IMR-90 (cell line): Measurements from ENCODE around the gene APOB. TPM values are rescaled to one million over a fixed set of nuclear protein-coding genes. Genes with fewer than 3 reads are reported as not detected.

Experiments used
- ATAC-seq: fragments of 200-7000 bp; cut with Tn5 transposase; 2 replicates; pipeline ENCODE4 v1.9.1; 2020; ENCODE audit warnings: low read depth, mild to moderate bottlenecking, moderate library complexity
- BruUV-seq: library from RNA; stranded (reverse); fragments of 400-500 nt; replicated peaks from 2 replicates; lab custom pipeline; 2021; lab: Mats Ljungman, UMichigan
- CTCF ChIA-PET: fragments of 300-600 bp; formaldehyde crosslinking; extraction: SDS; loops from one replicate; lab custom pipeline; 2021; ENCODE audit warnings: antibody characterized with exemption; lab: Yijun Ruan, JAX
- POLR2A ChIA-PET: fragments of 300-600 bp; sonication (Branson Sonifier 250); formaldehyde crosslinking; loops from one replicate; lab custom pipeline; 2022; ENCODE audit warnings: antibody characterized with exemption; ENCODE audit not compliant: unreplicated experiment; lab: Charles Lee
- DNase-seq: peaks from one replicate; pipeline ENCODE4 v3.0.0; 2013
- H2AFZ ChIP-seq: replicated peaks from 2 replicates; pipeline ENCODE3; 2013; ENCODE audit warnings: low read length, mild to moderate bottlenecking; ENCODE audit not compliant: poor library complexity
- H2AK5ac ChIP-seq: 2 replicates; pipeline ENCODE4 v1.6.1; 2013; ENCODE audit warnings: low read depth, low read length, inconsistent platforms
- H2AK9ac ChIP-seq: replicated peaks from 2 replicates; pipeline ENCODE3; 2013; ENCODE audit warnings: mild to moderate bottlenecking, low read depth, low read length, moderate library complexity; ENCODE audit not compliant: poor library complexity
- H2BK120ac ChIP-seq: 2 replicates; pipeline ENCODE4 v1.6.1; 2013; ENCODE audit warnings: low read depth, low read length, inconsistent platforms
- H2BK15ac ChIP-seq: 3 replicates; pipeline ENCODE4 v1.6.1; 2013; ENCODE audit warnings: low read depth, low read length, inconsistent platforms
- H2BK20ac ChIP-seq: 2 replicates; pipeline ENCODE4 v1.6.1; 2013; ENCODE audit warnings: low read depth, mild to moderate bottlenecking, inconsistent platforms, low read length, moderate library complexity
- H2BK5ac ChIP-seq: 2 replicates; pipeline ENCODE4 v1.6.1; 2013; ENCODE audit warnings: mild to moderate bottlenecking, low read depth, low read length, inconsistent platforms; ENCODE audit not compliant: poor library complexity, severe bottlenecking
- H3K14ac ChIP-seq: replicated peaks from 2 replicates; pipeline ENCODE4 v1.6.1; 2013; ENCODE audit warnings: low read depth, low read length, inconsistent platforms
- H3K18ac ChIP-seq: 2 replicates; pipeline ENCODE4 v1.6.1; 2013; ENCODE audit warnings: low read depth, low read length, control low read depth
- H3K23ac ChIP-seq: 2 replicates; pipeline ENCODE4 v1.6.1; 2013; ENCODE audit warnings: low read depth, low read length, inconsistent platforms
- H3K27ac ChIP-seq: 2 replicates; pipeline ENCODE4 v1.5.1; 2013; ENCODE audit warnings: mild to moderate bottlenecking, control low read depth, low read length; ENCODE audit not compliant: insufficient read depth
- H3K27me3 ChIP-seq: 2 replicates; pipeline ENCODE4 v1.6.1; 2013; ENCODE audit warnings: low read length; ENCODE audit not compliant: control insufficient read depth, insufficient read depth
- H3K36me3 ChIP-seq: 2 replicates; pipeline ENCODE4 v1.6.1; 2013; ENCODE audit warnings: low read length, mixed read lengths; ENCODE audit not compliant: control insufficient read depth, insufficient read depth
- H3K4ac ChIP-seq: 2 replicates; pipeline ENCODE4 v1.6.1; 2013; ENCODE audit warnings: low read depth, low read length, inconsistent platforms
- H3K4me1 ChIP-seq: 2 replicates; pipeline ENCODE4 v1.6.1; 2013; ENCODE audit warnings: low read length, mixed read lengths; ENCODE audit not compliant: control insufficient read depth, insufficient read depth
- H3K4me2 ChIP-seq: 2 replicates; pipeline ENCODE4 v1.6.1; 2013; ENCODE audit warnings: low read depth, mild to moderate bottlenecking, control low read depth, low read length, moderate library complexity
- H3K4me3 ChIP-seq: 2 replicates; pipeline ENCODE4 v1.5.1; 2013; ENCODE audit warnings: low read depth, mild to moderate bottlenecking, control low read depth, low read length, moderate library complexity; ENCODE audit not compliant: insufficient read depth
- H3K56ac ChIP-seq: 2 replicates; pipeline ENCODE4 v1.6.1; 2013; ENCODE audit warnings: low read length, inconsistent platforms; ENCODE audit not compliant: insufficient read depth; ENCODE audit errors: extremely low read depth
- H3K79me1 ChIP-seq, 2 experiments: 2 replicates each; pipeline ENCODE4 v1.6.1; 2013; ENCODE audit warnings: low read length in 2 of 2, inconsistent platforms in 1 of 2, low read depth in 1 of 2
- H3K9ac ChIP-seq: 2 replicates; pipeline ENCODE4 v1.6.1; 2013; ENCODE audit warnings: low read depth, low read length, control low read depth
- H3K9me1 ChIP-seq: 2 replicates; pipeline ENCODE4 v1.6.1; 2013; ENCODE audit warnings: low read length, inconsistent platforms; ENCODE audit not compliant: insufficient read depth
- H3K9me3 ChIP-seq: 2 replicates; pipeline ENCODE4 v1.6.1; 2013; ENCODE audit warnings: low read length; ENCODE audit not compliant: control insufficient read depth, insufficient read depth
- H4K20me1 ChIP-seq: 2 replicates; pipeline ENCODE4 v1.6.1; 2013; ENCODE audit warnings: low read length, inconsistent platforms; ENCODE audit not compliant: insufficient read depth
- H4K5ac ChIP-seq: 2 replicates; pipeline ENCODE4 v1.6.1; 2013; ENCODE audit warnings: mild to moderate bottlenecking, low read depth, low read length, control low read depth
- H4K8ac ChIP-seq, 2 experiments: 2 replicates each; pipeline ENCODE4 v1.6.1; 2013; ENCODE audit warnings: low read depth in 2 of 2, low read length in 2 of 2, control low read depth in 1 of 2, inconsistent platforms in 1 of 2
- H4K91ac ChIP-seq: 2 replicates; pipeline ENCODE4 v1.6.1; 2013; ENCODE audit warnings: low read depth, low read length, inconsistent platforms; ENCODE audit not compliant: insufficient read depth
- BHLHE40 ChIP-seq: fragments of 150-350 bp; IDR thresholded peaks from 2 replicates; pipeline ENCODE4 v1.6.1; 2016; ENCODE audit warnings: mild to moderate bottlenecking, low read depth, low read length
- CTCF ChIP-seq: conservative IDR thresholded peaks from 2 replicates; pipeline ENCODE4 v1.5.1; 2012; ENCODE audit warnings: mild to moderate bottlenecking, low read depth, low read length, improper control_type of control experiment
- FOS ChIP-seq: fragments of 150-350 bp; IDR thresholded peaks from 2 replicates; pipeline ENCODE4 v1.6.1; 2016; ENCODE audit warnings: low read depth, low read length
- MAZ ChIP-seq: IDR thresholded peaks from 2 replicates; pipeline ENCODE4 v1.6.1; 2012; ENCODE audit warnings: low read depth, mild to moderate bottlenecking, low read length, improper control_type of control experiment, moderate library complexity, borderline replicate concordance
- MXI1 ChIP-seq: IDR thresholded peaks from 2 replicates; pipeline ENCODE4 v1.6.1; 2012; ENCODE audit warnings: low read depth, mild to moderate bottlenecking, low read length, moderate library complexity, borderline replicate concordance
- NFE2L2 ChIP-seq: fragments of 150-350 bp; IDR thresholded peaks from 2 replicates; pipeline ENCODE4 v1.6.1; 2016; ENCODE audit warnings: low read depth, mild to moderate bottlenecking, low read length
- POLR2A ChIP-seq: IDR thresholded peaks from 2 replicates; pipeline ENCODE4 v1.6.1; 2012; ENCODE audit warnings: mild to moderate bottlenecking, low read depth, low read length
- RCOR1 ChIP-seq: IDR thresholded peaks from 2 replicates; pipeline ENCODE4 v1.6.1; 2012; ENCODE audit warnings: mild to moderate bottlenecking, low read length, improper control_type of control experiment; ENCODE audit not compliant: insufficient replicate concordance
- RFX5 ChIP-seq: IDR thresholded peaks from 2 replicates; pipeline ENCODE4 v1.8.0; 2012; ENCODE audit warnings: low read depth, mild to moderate bottlenecking, low read length, moderate library complexity
- SMC3 ChIP-seq: fragments of 150-350 bp; IDR thresholded peaks from 2 replicates; pipeline ENCODE4 v1.6.1; 2016; ENCODE audit warnings: low read depth, mild to moderate bottlenecking, antibody characterized with exemption, low read length, moderate library complexity
- USF2 ChIP-seq: fragments of 150-350 bp; IDR thresholded peaks from 2 replicates; pipeline ENCODE4 v1.6.1; 2017; ENCODE audit warnings: mild to moderate bottlenecking, antibody characterized with exemption, low read length, low read depth
- dilution Hi-C: fragments of 300-500 bp; cut with HindIII; formaldehyde crosslinking; loops from one replicate; pipeline ENCODE4 v1.14.3; 2018; ENCODE audit warnings: low sequenced_read_pairs; ENCODE audit not compliant: unreplicated experiment
- in situ Hi-C: fragments of 300-500 bp; cut with MboI; formaldehyde crosslinking; loops from 3 replicates; pipeline ENCODE4 v1.14.3; 2019; ENCODE audit warnings: low sequenced_read_pairs, inconsistent platforms, mixed read lengths
- intact Hi-C: fragments of 100-400 bp; cut with micrococcal nuclease; formaldehyde crosslinking; loops from 2 replicates; pipeline ENCODE4 v1.10.0; 2022
- polyA plus RNA-seq, 3 experiments: library from polyadenylated mRNA; depleted of rRNA; stranded (reverse); fragments of >200 nt; gene quantifications; 2 replicates each; pipeline ENCODE4 v1.2.3, GENCODE V29; 2012; ENCODE audit warnings: low replicate concordance in 1 of 3
- total RNA-seq: library from RNA; depleted of rRNA; stranded (reverse); fragments of >200 nt; gene quantifications from 2 replicates; pipeline ENCODE4 v1.2.3, GENCODE V29; 2012

Gene APOB
- total and polyA plus RNA-seq, 2 of the 4 experiments (the other 2 are of a cell fraction) = under 0.01 TPM; not detected in 1

- no peak for TF ChIP-seq USF2
Observed at GRCh38 chr2:21028021-21028947, 15.6 kb downstream of the APOB start (continued).

- in situ Hi-C loops = no loop called here
- no TSS peak for BruUV-seq
- Histone ChIP-seq H3K79me1 (no peaks in the 10 kb centered on the region), H3K9me1 (no peaks in the 10 kb centered on the region), H3K9me3 (no peaks in the 10 kb centered on the region), H2BK20ac (no peak overlapping the region), H3K4me2 (no peak overlapping the region), H2AK5ac (no peak overlapping the region), H3K27me3 (no peaks in the 10 kb centered on the region), H4K5ac (no peak overlapping the region), H3K4ac (no peak overlapping the region), H2BK15ac (no peak overlapping the region), H2AFZ (no peak overlapping the region), H3K9ac (no peak overlapping the region), H3K27ac (no peak overlapping the region), H3K56ac (no peak overlapping the region), H3K18ac (no peak overlapping the region), H2AK9ac (no peak overlapping the region), H4K91ac (no peak overlapping the region), H3K4me3 (no peak overlapping the region), H2BK5ac (no peak overlapping the region), H3K36me3 (no peaks in the 10 kb centered on the region), H3K4me1 (no peaks in the 10 kb centered on the region), H3K14ac (no peak overlapping the region), H4K8ac (no peak overlapping the region), H2BK120ac (no peak overlapping the region), H4K20me1 (no peaks in the 10 kb centered on the region), H3K23ac (no peak overlapping the region)
- DNase-seq (no peak), ATAC-seq (no peak)
- dilution Hi-C loops = no loop called here
- ChIA-PET POLR2A (no interaction called here), CTCF (no interaction called here)
- intact Hi-C loops = loop anchor here (1.0 kb wide), 1 partner anchor 365 kb away; no protein-coding TSS in a partner anchor
- TF ChIP-seq RCOR1 (no peak), CTCF (no peak), USF2 (no peak), SMC3 (no peak), MAZ (no peak), NFE2L2 (no peak), MXI1 (no peak), FOS (no peak), BHLHE40 (no peak), RFX5 (no peak), POLR2A (no peak)
Observed at GRCh38 chr2:21026479-21027282, 17.2 kb downstream of the APOB start.
